GM18507 (cell line): ENCODE results near the gene METTL21A.

Experiments used
- DNase-seq: peaks from one replicate; pipeline ENCODE4 v3.0.0; 2011; ENCODE audit warnings: low read depth; ENCODE audit not compliant: insufficient read length; ENCODE audit errors: extremely low spot score
- FAIRE-seq: peaks from 2 replicates; lab custom pipeline; 2011; peaks lifted over from hg19 to GRCh38; lab: Jason Lieb, UNC

METTL21A gene

GRCh38 chr2:207629553-207629952 lies 4.4 kb upstream of the METTL21A start:
- FAIRE-seq (no peak), DNase-seq (no peak)

DNA sequence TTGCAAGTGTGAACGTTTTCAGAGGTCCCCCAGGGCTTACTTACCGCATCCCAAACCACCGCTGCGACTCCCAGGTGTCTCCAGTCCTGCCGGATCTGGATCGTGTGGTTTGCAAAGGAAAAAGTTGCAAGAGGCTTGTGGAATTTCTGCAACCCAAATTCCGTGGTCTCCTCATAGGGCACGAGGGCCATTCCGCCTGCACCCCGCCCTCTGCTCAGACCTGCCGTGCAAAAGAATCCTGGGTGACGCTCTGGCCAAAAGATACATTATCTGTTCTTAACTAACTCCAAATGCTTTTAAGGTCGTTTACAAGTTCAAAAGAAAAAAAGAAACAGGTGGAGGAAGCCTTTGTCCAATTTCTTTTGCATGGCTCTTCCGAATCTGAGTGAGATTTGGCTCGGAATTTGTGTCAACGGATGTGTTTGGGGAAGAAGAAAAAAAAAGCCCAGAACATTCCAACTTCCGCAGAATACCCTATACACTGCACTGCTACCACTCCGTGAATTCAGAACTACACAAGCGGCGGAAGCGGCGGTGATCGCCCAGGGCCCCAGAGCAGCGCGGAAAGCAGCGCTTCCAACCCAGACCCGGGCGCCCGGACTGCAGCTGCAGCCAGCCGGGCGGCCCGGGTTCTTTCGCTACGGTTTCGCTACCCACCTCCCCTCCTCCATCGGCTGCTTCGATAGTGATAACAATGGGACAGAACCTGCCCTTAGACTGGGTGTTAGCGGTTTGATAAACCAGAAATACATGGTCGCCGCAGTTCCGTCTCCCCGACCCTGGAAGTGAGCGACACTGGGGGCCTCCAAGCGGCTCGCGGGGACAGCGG lies 795 bp downstream of the METTL21A start:
- no peak for DNase-seq
- FAIRE-seq, result peak; percentile 63

DNA sequence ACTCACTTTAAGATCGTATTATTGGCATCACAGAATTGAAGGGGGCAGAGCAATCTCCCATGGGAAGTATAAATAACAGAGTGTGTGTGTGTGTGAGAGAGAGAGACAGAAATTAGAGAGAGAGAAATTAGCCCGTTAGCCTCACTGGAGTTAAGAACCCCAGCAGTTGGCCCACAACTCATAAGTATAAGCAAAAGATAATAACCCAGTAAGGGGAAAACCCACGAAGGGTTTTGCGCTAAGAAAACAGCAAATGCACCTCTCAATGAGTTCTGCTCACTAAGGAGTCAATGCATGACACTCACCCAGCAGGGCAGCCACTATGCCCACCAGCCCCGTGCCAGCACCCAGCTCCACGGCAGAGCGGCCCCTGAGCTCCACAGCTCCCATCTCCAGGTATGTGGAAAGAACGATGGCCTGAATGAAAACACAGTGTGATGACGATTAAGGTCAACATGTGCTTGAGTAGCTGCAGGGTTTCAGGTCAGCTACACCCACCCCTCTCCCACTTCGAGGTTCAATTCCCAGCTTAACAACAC lies 3.6 kb downstream of the METTL21A start:
- no peak for DNase-seq

GRCh38 chr2:207619764-207620203 lies 5.4 kb downstream of the METTL21A start:
- DNase-seq (no peak), FAIRE-seq (peak; percentile 49)

More for the DNA sequence above, 3.6 kb downstream of the METTL21A start:
- FAIRE-seq, result no peak

DNA sequence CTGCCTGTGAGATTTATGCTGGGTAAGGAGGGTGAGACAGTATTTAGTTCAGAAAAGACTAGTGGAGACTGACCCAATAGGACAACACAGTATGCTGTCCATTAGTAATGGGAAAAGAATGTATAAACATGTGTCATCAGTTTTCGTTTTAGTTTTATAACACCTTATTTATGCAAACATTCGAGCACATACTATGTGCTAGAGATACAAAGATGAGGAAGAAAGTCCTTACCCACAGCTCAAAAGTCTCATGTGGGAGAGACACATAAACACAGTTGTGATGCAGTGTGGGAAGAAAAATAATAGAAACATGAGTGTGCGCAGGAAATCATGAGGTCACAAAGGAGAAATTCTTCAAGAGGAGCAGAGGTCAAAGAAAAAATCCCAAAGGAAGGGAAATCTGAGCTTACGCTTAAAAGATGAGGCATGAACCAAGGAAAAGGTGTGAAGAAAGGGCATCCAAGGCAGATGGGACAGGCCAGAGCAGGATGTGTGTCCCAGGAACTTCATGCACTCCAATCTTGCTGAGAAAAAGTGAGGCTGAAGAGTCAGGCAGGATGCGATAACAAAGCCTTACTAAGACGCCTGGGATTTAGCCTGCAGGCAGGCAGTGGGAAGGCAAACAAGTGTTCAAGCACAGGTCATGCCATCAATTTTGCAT lies 8.1 kb downstream of the METTL21A start:
- DNase-seq, result no peak
- FAIRE-seq, result no peak

DNA sequence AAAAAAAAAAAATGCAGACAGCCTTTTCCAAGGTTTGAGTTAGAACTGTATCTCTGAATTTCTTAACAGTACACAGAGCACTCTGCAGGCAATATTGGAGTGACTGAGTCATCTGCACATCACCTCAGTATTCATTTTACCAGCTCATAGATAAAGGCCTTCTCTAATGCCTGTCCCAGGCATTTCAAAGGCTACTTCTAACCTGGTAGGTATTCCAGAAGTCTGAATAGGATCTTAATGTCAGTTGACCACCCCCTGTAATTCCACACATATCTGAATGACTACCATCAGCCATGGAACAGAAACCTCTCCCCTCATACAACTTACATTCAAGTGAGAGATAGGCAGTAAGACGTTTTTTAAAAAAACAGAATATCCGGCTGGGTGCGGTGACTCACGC lies 9.0 kb downstream of the METTL21A start:
- DNase-seq (no peak), FAIRE-seq (no peak)

DNA sequence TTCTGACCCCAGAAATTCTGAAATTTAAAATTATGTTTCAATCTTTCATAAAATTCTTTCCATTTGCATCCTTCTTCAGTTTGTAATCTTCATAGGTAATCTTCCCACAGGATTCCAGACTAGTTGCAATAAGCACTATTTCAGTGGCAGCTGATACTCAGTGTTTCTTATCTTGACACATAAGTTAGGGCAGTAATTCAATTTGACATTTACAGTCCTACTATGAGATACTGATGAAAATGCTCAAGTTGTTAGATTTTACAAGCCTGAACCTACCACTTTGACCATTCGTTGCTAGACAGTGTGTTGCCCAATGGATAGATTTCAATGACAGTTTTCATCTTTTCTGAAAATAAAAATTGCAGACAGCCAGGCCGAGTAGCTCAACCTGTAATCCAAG lies 10.4 kb downstream of the METTL21A start:
- no peak for DNase-seq
- FAIRE-seq, result no peak

GRCh38 chr2:207612714-207613113 lies 12.5 kb downstream of the METTL21A start:
- FAIRE-seq (no peak), DNase-seq (no peak)

- no peak for DNase-seq
- no peak for FAIRE-seq
These were observed 18.4 kb downstream of the METTL21A start for GRCh38 chr2:207606829-207607228.

- DNase-seq, result no peak
These were observed 18.8 kb downstream of the METTL21A start for GRCh38 chr2:207606399-207606798.

DNA sequence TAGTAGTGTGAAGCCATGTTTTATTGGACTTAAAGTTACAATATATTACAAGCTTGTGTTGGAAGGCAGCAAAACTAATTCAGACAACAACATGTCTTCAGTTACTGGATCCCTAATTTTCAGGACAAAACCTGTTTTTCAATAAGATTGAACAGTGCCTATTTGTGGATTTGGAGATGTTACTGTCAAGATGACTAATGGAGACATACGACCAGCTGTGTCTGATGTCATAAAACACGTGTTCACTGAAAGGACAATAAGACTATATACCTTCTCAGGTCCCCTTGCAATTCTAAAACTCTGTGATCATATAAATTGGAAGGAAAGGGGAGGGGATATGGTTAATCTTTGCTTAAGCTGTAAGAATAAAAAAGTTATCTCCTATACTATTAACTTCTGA lies 21.7 kb downstream of the METTL21A start:
- no peak for FAIRE-seq
- DNase-seq, result no peak

More at GRCh38 chr2:207606399-207606798, 18.8 kb downstream of the METTL21A start:
- no peak for FAIRE-seq

GRCh38 chr2:207601774-207602173 lies 23.4 kb downstream of the METTL21A start:
- no peak for FAIRE-seq
- no peak for DNase-seq

DNA sequence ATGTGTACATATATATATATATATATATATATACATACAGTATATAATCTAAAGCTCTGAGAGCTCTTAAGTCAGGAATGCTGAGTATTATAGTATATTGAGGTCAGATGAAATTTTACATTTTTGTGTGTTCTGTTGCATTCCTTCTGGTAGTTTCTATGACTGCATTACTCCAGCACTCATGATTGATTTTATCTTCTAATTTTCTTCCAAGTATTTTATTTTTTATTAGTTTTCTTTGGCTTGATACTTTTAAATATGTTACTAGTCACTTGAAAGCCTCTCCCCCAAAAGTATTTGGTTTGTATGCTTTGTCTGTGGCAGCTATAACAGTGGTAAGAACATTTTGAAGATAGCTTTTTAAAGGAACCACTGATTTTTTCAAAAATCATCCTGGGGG lies 25.0 kb downstream of the METTL21A start:
- FAIRE-seq, result no peak
- no peak for DNase-seq

- no peak for FAIRE-seq
- no peak for DNase-seq
These were observed 25.6 kb downstream of the METTL21A start for GRCh38 chr2:207599636-207600035.

DNA sequence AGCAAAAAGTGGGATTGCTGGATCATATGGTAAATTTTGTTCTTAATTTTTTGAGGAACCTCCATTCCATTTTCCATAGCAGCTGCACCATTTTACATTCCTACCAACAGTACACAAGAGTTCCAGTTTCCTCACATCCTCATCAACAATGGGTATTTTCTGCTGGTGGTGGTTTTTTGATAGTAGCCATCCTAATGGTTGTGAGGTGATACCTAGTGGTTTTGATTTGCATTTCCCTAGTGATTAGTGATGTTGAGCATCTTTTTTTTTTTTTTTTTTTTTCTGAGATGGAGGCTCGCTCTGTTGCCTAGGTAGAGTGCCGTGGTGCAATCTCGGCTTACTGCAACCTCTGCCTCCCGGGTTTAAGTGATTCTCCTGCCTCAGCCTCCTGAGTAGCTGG lies 30.5 kb downstream of the METTL21A start:
- no peak for FAIRE-seq
- no peak for DNase-seq

GRCh38 chr2:207594264-207594663 lies 30.9 kb downstream of the METTL21A start:
- FAIRE-seq, result no peak

GRCh38 chr2:207593277-207593676 lies 31.9 kb downstream of the METTL21A start:
- DNase-seq (no peak), FAIRE-seq (no peak)

More at GRCh38 chr2:207594264-207594663, 30.9 kb downstream of the METTL21A start:
- no peak for DNase-seq

DNA sequence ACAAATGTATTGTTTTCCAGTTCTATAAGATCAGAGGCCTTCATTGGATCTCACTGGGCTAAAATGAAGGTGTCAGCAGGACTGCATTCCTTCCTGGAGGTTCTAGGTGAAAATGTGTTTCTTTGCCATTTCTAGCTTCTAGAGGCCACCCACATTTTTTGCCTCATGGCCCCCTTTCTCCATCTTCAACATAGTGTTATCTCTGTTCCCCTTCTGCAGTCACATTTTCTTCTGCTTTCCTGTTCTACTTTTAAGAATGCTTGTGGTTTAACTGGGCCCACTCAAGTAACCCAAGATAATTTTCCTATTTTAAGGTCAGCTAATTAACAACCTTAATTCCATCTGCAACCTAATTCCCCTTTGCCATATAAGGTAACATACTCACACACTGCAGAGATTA lies 36.1 kb downstream of the METTL21A start:
- no peak for DNase-seq
- no peak for FAIRE-seq

- FAIRE-seq (no peak), DNase-seq (no peak)
These were observed 37.9 kb downstream of the METTL21A start for GRCh38 chr2:207587305-207587704.

DNA sequence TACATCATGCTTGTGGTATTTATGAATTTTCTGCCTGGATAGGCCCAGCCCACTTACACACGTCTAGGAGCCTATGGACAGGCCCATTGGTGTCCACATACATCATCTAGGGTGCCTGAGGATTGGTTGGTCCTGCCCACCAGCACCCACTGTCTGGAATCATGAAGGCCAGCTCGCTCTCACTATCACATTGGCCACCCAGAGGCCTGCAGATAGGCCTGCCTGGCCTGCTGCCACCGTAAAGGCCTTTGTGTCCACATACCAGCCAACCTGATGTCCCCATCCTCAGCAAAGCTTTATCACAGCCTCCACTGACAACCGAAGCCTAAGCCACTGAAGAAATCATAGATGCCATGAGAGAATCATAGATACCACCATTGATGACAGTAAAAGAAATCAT lies 40.2 kb downstream of the METTL21A start:
- no peak for FAIRE-seq
- DNase-seq, result no peak

GRCh38 chr2:207571370-207571769 lies 53.8 kb downstream of the METTL21A start:
- no peak for DNase-seq
- FAIRE-seq, result no peak
